ENCODE measurements around the gene ANAPC13. TPM values are rescaled to one million over a fixed set of nuclear protein-coding genes. Genes with fewer than 3 reads are reported as not detected.

ANAPC13 gene
- total RNA-seq, 4 donors from 2014 or later: 56.4 to 84.7 (median 66.5) TPM

GRCh38 chr3:134463676-134464063 is 22.1 kb downstream of the ANAPC13 start:
- peak overlapping the region; percentile 70 to 76 (median 74) for H3K27ac ChIP-seq
- WGBS, 2 donors (ENCODE audit: low coverage in 1 of 2): 43% methylated on average over 1 of the region's 4 CpGs; no CpG with 5 or more reads in 1 of the 2 donors
- no peak for ATAC-seq
- H3K4me1 ChIP-seq: peaks cover 0 to 57% (median 30%) of the 10 kb centered on the region in 3 donors
- no peak for TF ChIP-seq CTCF (IDR thresholded peaks at IDR 0.05)
- no peak for TF ChIP-seq POLR2AphosphoS5 (IDR thresholded peaks at IDR 0.05)
- TF ChIP-seq POLR2A (IDR thresholded peaks at IDR 0.05): no peak
- TF ChIP-seq EP300 (IDR thresholded peaks at IDR 0.05): no peak
- H3K27me3 ChIP-seq: no peaks in the 10 kb centered on the region
- no peaks in the 10 kb centered on the region for H3K9me3 ChIP-seq
- no peaks in the 10 kb centered on the region for H3K36me3 ChIP-seq
- H3K4me3 ChIP-seq: no peak overlapping the region

- H3K27me3 ChIP-seq: no peaks in the 10 kb centered on the region
- peak; percentile 52 for ATAC-seq
- H3K27ac ChIP-seq: peak overlapping the region; percentile 56 to 76 (median 72)
- H3K9me3 ChIP-seq: no peaks in the 10 kb centered on the region
- no peak for TF ChIP-seq CTCF (IDR thresholded peaks at IDR 0.05)
- peak; percentile 40 for TF ChIP-seq POLR2AphosphoS5 (IDR thresholded peaks at IDR 0.05)
- no peak for TF ChIP-seq POLR2A (IDR thresholded peaks at IDR 0.05)
- no peak for TF ChIP-seq EP300 (IDR thresholded peaks at IDR 0.05)
- no peaks in the 10 kb centered on the region for H3K36me3 ChIP-seq
- peaks cover 0 to 65% (median 30%) of the 10 kb centered on the region in 3 donors for H3K4me1 ChIP-seq
- 18 to 21% methylated on average over 5 of the region's 5 CpGs for WGBS, 2 donors (ENCODE audit: low coverage in 1 of 2)
- no peak overlapping the region for H3K4me3 ChIP-seq
Measured at GRCh38 chr3:134462331-134462941, 23.3 kb downstream of the ANAPC13 start.

GRCh38 chr3:134460965-134461364 is 24.8 kb downstream of the ANAPC13 start:
- Histone ChIP-seq H3K36me3 (no peaks in the 10 kb centered on the region), H3K27ac (peak overlapping the region in 1 of 4 donors; percentile 34), H3K9me3 (no peaks in the 10 kb centered on the region), H3K4me1 (peaks cover 0 to 55% (median 28%) of the 10 kb centered on the region in 3 donors), H3K4me3 (no peak overlapping the region), H3K27me3 (no peaks in the 10 kb centered on the region)
- TF ChIP-seq POLR2A (IDR thresholded peaks at IDR 0.05) (no peak), CTCF (IDR thresholded peaks at IDR 0.05) (no peak), EP300 (IDR thresholded peaks at IDR 0.05) (no peak), POLR2AphosphoS5 (IDR thresholded peaks at IDR 0.05) (no peak)
- 69 to 90% methylated on average over 2 of the region's 2 CpGs for WGBS, 2 donors (ENCODE audit: low coverage in 1 of 2)
- no peak for ATAC-seq

- Histone ChIP-seq H3K9me3 (no peaks in the 10 kb centered on the region), H3K27me3 (no peaks in the 10 kb centered on the region), H3K4me3 (no peak overlapping the region), H3K4me1 (peaks cover 0 to 41% (median 17%) of the 10 kb centered on the region in 3 donors), H3K36me3 (no peaks in the 10 kb centered on the region), H3K27ac (no peak overlapping the region)
- 85 to 94% methylated on average over 2 to 3 of the region's 4 CpGs for WGBS, 2 donors (ENCODE audit: low coverage in 1 of 2)
- TF ChIP-seq POLR2A (IDR thresholded peaks at IDR 0.05) (no peak), CTCF (IDR thresholded peaks at IDR 0.05) (no peak), POLR2AphosphoS5 (IDR thresholded peaks at IDR 0.05) (no peak), EP300 (IDR thresholded peaks at IDR 0.05) (no peak)
- ATAC-seq: no peak
Measured at GRCh38 chr3:134459562-134459961, 26.2 kb downstream of the ANAPC13 start.

- Histone ChIP-seq H3K4me1 (peaks cover 0 to 31% (median 12%) of the 10 kb centered on the region in 3 donors), H3K27ac (peak overlapping the region in 2 of 4 donors; percentile 3 to 22), H3K27me3 (no peaks in the 10 kb centered on the region), H3K36me3 (no peaks in the 10 kb centered on the region), H3K4me3 (no peak overlapping the region), H3K9me3 (no peaks in the 10 kb centered on the region)
- TF ChIP-seq POLR2A (IDR thresholded peaks at IDR 0.05): no peak
- TF ChIP-seq POLR2AphosphoS5 (IDR thresholded peaks at IDR 0.05): no peak
- TF ChIP-seq CTCF (IDR thresholded peaks at IDR 0.05): no peak
- TF ChIP-seq EP300 (IDR thresholded peaks at IDR 0.05): no peak
- ATAC-seq: no peak
- 19 to 41% methylated on average over 10 of the region's 10 CpGs for WGBS, 2 donors (ENCODE audit: low coverage in 1 of 2)
Measured at GRCh38 chr3:134458406-134458945, 27.3 kb downstream of the ANAPC13 start.
